ENCODE measurements around the gene CYP2S1.

CYP2S1 gene

GRCh38 chr19:41234512-41235168, 41.6 kb downstream of the CYP2S1 start:
- no peak for TF ChIP-seq CTCF (IDR thresholded peaks at IDR 0.05; ENCODE audit: low read depth, low read length, missing control alignments)
- peaks cover 63% of the 10 kb centered on the region for H3K36me3 ChIP-seq (replicated peaks)
- no peak for DNase-seq
- in situ Hi-C loops (cut with HindIII; ENCODE audit: low pct_ligation_motif_present, low sequenced_read_pairs): no loop called here
- H3K4me3 ChIP-seq (ENCODE audit: low read depth, low read length): no peak overlapping the region
- no peaks in the 10 kb centered on the region for H3K27me3 ChIP-seq (replicated peaks)
- no peak overlapping the region for H3K27ac ChIP-seq

- Histone ChIP-seq H3K27me3 (replicated peaks) (no peaks in the 10 kb centered on the region), H3K27ac (no peak overlapping the region), H3K4me3 (ENCODE audit: low read depth, low read length) (no peak overlapping the region), H3K36me3 (replicated peaks) (peaks cover 70% of the 10 kb centered on the region)
- DNase-seq: no peak
- in situ Hi-C loops (cut with HindIII; ENCODE audit: low pct_ligation_motif_present, low sequenced_read_pairs): no loop called here
- TF ChIP-seq CTCF (IDR thresholded peaks at IDR 0.05; ENCODE audit: low read depth, low read length, missing control alignments): no peak
Observed at GRCh38 chr19:41235480-41235879, 42.5 kb downstream of the CYP2S1 start.

- no peak overlapping the region for H3K27ac ChIP-seq
- peaks cover 77% of the 10 kb centered on the region for H3K36me3 ChIP-seq (replicated peaks)
- in situ Hi-C loops (cut with HindIII; ENCODE audit: low pct_ligation_motif_present, low sequenced_read_pairs): no loop called here
- H3K4me3 ChIP-seq (ENCODE audit: low read depth, low read length): no peak overlapping the region
- no peak for DNase-seq
- no peak for TF ChIP-seq CTCF (IDR thresholded peaks at IDR 0.05; ENCODE audit: low read depth, low read length, missing control alignments)
- H3K27me3 ChIP-seq (replicated peaks): no peaks in the 10 kb centered on the region
Observed at GRCh38 chr19:41238244-41238643, 45.2 kb downstream of the CYP2S1 start.

GRCh38 chr19:41239363-41239762, 46.3 kb downstream of the CYP2S1 start:
- no peaks in the 10 kb centered on the region for H3K27me3 ChIP-seq (replicated peaks)
- H3K36me3 ChIP-seq (replicated peaks): peaks cover 79% of the 10 kb centered on the region
- in situ Hi-C loops (cut with HindIII; ENCODE audit: low pct_ligation_motif_present, low sequenced_read_pairs): no loop called here
- no peak for DNase-seq
- no peak overlapping the region for H3K4me3 ChIP-seq (ENCODE audit: low read depth, low read length)
- H3K27ac ChIP-seq: no peak overlapping the region
- TF ChIP-seq CTCF (IDR thresholded peaks at IDR 0.05; ENCODE audit: low read depth, low read length, missing control alignments): no peak

GRCh38 chr19:41239961-41240574, 47.0 kb downstream of the CYP2S1 start:
- no peak for DNase-seq
- TF ChIP-seq CTCF (IDR thresholded peaks at IDR 0.05; ENCODE audit: low read depth, low read length, missing control alignments): no peak
- Histone ChIP-seq H3K27ac (no peak overlapping the region), H3K4me3 (ENCODE audit: low read depth, low read length) (no peak overlapping the region), H3K27me3 (replicated peaks) (no peaks in the 10 kb centered on the region), H3K36me3 (replicated peaks) (peaks cover 79% of the 10 kb centered on the region)
- in situ Hi-C loops (cut with HindIII; ENCODE audit: low pct_ligation_motif_present, low sequenced_read_pairs): no loop called here

GRCh38 chr19:41241859-41242258, 48.8 kb downstream of the CYP2S1 start:
- peaks cover 84% of the 10 kb centered on the region for H3K36me3 ChIP-seq (replicated peaks)
- no peaks in the 10 kb centered on the region for H3K27me3 ChIP-seq (replicated peaks)
- in situ Hi-C loops (cut with HindIII; ENCODE audit: low pct_ligation_motif_present, low sequenced_read_pairs): no loop called here
- no peak overlapping the region for H3K4me3 ChIP-seq (ENCODE audit: low read depth, low read length)
- H3K27ac ChIP-seq: no peak overlapping the region
- no peak for DNase-seq
- TF ChIP-seq CTCF (IDR thresholded peaks at IDR 0.05; ENCODE audit: low read depth, low read length, missing control alignments): no peak
